ENCODE measurements around the gene CLEC2D.
"Not testable (repeated sequence)": the region's sequence is repeated elsewhere in the genome, so short reads cannot be mapped to it uniquely, and the experiment has no call there.

The CLEC2D gene

DNA sequence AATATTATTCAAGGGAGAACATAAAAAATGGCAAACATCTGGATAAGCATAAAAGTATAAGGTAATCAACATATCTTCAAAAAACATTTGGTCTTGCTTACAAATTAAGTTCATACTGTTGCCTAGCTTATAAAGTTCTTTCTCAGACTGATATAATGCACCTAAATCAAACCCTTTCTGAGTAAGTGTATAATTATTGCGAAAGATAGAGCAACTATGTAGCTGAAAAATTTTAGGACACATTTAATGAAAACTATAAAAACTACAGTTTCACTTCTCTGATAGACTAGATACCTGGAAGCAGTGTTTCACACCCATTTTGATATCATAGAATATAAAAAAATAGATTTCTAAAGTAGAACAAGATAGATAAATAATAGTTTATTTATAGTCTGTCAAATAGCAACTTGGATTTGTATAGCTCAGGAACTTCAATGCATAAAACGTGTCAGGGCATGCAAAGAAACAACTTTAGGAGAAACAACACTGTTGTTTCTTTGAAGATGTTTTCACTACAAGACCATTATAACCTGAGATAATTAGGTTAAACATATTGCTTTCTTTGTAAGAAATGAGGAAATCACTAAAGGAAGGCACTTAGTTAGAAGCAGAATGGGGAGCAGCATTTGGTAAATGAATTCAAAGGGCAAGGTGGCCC is 55.8 kb downstream of the CLEC2D start:
- in situ Hi-C loops (cut with MboI; ENCODE audit: low sequenced_read_pairs), result no loop called here

DNA sequence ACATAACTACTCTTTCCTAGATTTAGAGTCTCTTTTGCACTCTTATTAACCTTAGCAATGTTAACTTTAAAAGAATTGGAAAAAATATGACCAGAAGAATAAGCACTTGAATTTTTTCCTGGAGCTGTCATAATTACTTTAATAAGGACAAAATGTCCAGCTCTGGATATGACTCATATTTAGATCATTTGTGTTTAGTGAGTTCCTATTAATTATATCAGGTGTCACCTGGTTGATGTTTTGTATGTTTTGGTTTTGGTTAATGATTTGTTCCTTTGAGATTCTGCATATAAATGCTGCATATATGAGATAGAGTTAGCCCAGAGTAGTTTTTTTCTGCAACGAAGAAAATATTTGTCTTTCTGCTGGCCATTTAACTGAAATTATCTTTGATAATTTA is 58.3 kb downstream of the CLEC2D start:
- in situ Hi-C loops (cut with MboI; ENCODE audit: low sequenced_read_pairs), result no loop called here

DNA sequence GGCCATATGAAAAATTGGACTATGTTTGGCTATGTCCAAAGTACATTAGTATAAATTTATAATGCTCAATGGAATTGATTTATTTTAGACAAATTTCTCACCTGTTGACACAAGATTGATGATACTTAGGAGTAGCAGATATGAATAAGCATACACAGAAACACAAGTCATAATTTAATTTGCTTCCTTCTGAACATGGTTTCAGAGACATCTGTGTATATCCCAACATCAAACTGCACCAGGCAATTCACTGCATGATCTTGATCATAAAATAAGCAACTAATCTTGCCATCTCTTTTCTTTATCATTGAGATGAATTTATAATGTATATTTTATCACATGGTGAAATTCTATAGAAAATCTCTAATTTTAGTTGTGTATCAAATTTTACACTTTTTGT is 59.6 kb downstream of the CLEC2D start:
- in situ Hi-C loops (cut with MboI; ENCODE audit: low sequenced_read_pairs), result no loop called here

DNA sequence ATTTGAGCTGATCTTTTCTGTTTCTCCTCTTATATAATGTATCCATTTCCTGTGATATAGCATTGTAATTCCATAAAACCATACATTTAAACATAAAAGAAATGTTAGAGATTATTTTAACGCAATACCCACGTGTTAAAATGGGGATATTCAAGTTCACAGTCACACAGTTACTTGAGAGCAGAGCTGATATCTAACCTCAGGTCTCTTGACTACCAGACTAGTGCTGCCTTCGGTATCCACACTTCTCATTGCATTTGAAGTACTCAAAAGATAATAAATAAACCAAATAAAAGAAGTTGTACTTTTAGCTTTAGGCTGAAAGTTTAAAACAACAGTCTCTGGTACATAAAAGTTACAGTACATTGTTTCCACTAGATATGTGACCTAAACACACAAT is 60.5 kb downstream of the CLEC2D start:
- in situ Hi-C loops (cut with MboI; ENCODE audit: low sequenced_read_pairs), result no loop called here

DNA sequence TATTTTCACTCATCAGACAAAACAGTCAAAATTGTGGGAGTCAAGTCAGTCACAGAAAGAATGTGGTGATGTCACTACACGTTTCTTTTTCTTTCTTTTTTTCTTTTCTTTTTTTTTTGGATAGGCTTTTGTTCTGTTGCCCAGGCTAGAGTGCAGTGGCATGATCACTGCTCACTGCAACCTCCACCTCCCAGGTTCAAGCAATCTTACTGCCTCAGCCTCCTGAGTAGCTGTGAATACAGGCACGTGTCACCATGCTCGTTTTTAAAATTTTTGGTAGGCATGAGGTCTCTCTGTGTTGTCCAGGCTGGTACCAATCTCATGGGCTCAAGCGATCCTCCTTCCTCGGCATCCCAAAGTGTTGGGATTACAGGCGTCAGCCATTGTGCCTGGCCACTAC is 61.1 kb downstream of the CLEC2D start:
- in situ Hi-C loops (cut with MboI; ENCODE audit: low sequenced_read_pairs), result no loop called here

DNA sequence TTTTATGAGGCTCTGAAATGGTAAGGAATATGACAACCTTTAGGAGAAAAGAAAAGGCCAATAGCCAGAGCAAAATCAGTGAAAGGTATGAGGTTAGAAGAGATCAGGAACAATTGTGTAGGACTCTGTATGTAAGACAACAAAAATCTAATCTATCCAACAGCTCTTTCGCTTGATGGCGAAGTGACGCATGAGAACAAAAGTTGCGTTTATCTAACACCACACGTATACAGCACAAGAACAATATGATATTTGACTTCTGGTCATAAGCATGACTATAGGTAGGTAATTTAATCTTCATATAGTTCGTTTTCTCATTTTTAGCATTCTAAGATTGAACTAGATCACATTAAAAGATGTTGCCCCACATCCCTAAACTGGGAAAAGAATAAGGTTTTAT is 61.9 kb downstream of the CLEC2D start:
- in situ Hi-C loops (cut with MboI; ENCODE audit: low sequenced_read_pairs), result no loop called here

DNA sequence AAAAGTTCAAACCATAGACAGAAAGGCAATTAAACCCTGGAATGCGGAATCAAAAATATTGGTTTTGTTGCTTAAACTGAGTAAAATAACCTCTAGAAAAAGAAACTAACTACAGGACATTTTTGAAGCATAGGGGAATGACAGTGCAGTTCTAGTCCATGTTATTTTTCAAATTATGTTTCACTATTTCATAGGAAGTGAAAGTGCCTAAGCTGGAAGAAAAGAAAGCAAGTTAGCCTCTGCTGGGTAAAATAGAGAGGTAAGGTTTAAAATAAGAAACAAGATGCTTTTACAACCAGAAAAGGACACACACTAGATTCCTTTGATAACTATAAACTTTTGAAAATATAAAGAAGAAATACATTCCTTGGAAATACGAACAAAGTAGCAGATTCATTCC is 62.3 kb downstream of the CLEC2D start:
- in situ Hi-C loops (cut with MboI; ENCODE audit: low sequenced_read_pairs), result no loop called here

DNA sequence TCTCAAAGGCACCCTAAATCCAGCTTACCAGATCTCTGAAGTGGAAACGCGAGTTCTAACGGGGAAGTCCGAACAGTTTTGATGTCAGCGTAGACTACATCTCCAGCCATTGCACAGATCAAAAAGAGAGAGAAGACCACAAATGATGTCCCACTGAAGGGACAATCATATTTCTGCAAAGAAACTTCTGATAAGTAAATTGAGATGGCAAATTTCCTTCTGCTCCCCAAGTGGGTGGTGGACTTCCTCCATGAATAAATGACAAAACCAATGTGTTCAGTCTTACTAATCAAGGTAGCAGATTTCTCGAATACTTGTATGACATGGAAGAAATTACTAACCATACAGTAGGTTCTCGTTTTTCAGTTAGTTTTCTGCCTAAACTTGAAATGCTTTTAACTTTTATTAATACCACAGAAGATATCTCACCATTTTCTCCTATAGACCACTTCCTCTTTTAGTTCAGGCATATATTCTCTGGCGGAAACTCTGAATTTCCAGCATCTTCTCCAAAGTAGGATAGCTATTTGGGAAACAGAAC is 63.5 kb downstream of the CLEC2D start, which contains the start of gene CLECL1:
TSS of gene CLECL1 (minus strand) at position 177 of the 541 bp plus-strand sequence.
- in situ Hi-C loops (cut with MboI; ENCODE audit: low sequenced_read_pairs), result no loop called here

DNA sequence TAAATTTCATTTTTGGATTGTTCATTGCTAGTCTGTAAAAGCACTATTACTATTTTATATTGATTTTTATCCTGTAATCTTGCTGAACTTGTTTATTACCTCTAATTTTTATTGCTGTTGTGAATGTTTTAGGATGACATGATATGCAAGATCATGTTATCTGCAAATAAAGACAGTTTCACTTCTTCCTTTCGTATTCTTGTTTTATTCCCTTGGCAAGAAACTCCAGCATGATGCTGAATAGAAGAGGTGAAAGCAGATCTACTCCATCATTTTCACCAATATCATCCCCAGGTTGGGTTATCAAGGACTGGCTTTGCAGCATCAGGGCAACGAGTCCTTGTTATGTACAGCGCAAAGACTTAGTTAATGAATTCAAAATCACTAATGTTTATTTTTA is 66.1 kb downstream of the CLEC2D start:
- in situ Hi-C loops (cut with MboI; ENCODE audit: low sequenced_read_pairs), result no loop called here

DNA sequence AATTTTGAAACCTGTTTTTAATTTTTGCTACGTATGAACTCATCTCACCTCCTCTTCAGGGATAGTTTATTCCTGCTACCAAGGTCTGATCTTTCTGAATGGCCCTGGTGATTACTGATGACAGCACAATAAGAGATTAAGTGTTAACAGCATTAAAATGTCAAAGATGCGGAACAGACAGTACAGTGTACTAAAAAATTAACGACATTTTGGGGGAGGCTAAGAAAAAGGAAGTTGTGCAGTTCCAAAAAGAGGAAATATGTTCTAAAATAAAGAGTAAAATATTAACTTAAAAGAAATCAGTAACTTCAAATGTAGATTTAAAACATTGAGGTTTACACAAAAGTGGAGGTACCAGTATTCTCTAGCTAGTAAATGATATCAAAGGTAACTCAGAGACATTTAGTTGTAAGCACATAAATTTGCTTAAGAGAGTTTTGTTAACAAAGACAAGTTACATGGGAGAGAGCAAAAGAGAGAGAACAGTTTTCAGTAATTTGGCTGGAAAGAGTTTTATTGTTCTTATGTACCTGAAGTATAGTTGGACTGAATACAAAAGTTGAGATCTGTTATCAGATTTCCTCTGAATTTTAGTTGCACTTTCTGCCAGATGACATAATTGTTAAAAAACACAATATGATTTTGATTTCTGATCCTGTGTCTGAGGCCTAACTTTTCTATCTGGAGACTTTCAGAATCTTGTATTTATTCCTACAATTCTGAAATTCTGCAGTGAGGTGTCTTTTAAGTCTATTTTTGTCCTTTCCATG is 67.6 kb downstream of the CLEC2D start:
- in situ Hi-C loops (cut with MboI; ENCODE audit: low sequenced_read_pairs), result no loop called here

DNA sequence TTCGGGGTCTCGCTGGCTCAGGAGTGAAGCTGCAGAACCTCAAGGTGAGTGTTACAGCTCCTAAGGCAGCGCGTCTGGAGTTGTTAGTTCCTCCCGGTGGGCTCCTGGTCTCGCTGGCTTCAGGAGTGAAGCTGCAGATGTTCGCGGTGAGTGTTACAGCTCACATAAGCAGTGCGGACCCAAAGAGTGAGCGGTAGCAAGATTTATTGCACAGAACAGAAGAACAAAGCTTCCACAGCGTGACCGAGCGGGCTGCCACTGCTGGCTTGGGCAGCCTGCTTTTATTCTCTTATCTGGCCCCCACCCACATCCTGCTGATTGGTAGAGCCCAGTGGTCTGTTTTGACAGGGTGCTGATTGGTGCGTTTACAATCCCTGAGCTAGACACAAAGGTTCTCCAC is 69.4 kb downstream of the CLEC2D start:
- in situ Hi-C loops (cut with MboI; ENCODE audit: low sequenced_read_pairs), result not testable (repeated sequence)

DNA sequence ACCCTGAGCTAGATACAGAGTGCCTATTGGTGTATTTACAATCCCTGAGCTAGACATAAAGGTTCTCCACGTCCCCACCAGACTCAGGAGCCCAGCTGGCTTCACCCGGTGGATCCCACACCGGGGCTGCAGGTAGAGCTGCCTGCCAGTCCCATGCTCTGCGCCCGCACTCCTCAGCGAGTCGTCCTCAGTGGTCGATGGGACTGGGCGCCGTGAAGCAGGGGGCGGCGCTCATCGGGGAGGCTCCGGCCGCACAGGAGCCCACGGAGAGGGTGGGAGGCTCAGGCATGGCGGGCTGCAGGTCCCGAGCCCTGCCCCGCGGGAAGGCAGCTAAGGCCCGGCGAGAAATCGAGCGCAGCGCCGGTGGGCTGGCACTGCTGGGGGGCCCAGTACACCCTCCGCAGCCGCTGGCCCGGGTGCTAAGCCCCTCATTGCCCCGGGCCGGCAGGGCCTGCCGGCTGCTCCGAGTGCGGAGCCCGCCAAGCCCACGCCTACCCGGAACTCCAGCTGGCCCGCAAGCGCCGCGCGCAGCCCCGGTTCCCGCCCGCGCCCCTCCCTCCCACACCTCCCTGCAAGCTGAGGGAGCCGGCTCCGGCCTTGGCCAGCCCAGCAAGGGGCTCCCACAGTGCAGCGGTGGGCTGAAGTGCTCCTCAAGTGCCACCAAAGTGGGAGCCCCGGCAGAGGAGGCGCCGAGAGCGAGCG is 70.0 kb downstream of the CLEC2D start:
- in situ Hi-C loops (cut with MboI; ENCODE audit: low sequenced_read_pairs), result not testable (repeated sequence)

DNA sequence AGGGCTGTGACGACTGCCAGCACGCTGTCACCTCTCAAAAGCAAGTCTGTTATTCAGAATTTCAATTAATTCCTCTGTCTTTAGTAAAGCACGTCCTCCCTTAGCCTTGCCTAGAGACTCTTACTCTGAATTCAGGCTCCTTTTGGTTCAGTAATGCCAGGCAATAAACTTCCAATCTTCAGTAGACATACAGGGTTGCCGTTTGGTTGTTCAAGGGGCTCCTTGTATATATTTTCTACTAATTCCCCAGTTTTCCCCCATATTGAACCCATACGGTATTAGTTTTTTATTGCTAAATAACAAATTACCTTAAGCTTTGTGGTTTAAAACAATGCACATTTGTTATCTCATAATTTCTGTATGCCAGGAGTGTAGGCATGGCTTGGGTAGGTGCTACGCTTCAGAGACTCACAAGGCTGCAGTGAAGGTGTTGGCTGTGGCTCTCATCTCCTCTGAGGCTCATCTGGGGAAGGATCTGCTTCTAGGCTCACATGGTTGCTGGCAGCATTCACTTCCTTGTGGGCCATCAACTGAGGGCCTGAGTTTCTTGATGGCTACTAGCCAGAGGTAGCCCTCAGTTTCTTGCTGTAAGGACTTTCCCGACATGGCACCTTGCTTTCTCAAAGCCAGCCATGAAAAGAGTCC is 70.7 kb downstream of the CLEC2D start:
- in situ Hi-C loops (cut with MboI; ENCODE audit: low sequenced_read_pairs), result no loop called here

DNA sequence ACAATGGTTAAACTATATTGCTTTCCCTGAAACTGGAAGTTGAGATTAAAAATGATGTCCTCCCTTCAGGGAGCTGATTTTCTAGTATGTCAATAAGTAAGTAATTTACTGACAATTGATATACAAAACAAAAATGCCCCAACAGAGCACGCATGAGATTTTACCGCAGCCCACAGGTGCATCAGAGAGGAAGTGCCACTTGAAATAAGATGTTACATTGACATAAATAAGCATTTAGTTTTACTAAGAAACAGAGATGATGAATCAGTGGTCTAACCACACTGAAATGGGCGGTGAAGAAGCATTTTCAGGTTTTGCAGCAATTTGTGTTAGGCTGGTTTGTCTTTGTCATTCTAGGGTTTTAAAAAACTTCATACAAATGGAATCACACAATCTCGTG is 72.2 kb downstream of the CLEC2D start:
- in situ Hi-C loops (cut with MboI; ENCODE audit: low sequenced_read_pairs), result no loop called here

DNA sequence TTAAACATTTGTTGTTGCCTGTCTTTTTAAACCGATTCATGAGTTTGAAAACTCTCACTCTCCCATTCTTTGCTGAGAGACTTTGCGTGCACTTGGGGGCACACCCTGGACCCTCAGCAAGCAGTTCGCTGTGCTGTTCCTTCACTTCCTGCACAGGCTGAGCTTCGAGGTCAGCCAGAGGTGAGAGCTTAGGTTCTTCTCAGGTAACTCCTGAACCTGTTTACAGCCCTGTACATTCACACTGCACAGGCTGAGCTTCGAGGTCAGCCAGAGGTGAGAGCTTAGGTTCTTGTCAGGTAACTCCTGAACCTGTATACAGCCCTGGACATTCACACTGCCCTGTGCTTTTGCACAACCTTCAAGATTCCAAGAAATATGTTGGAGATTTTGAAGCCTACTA is 73.1 kb downstream of the CLEC2D start:
- in situ Hi-C loops (cut with MboI; ENCODE audit: low sequenced_read_pairs), result no loop called here

DNA sequence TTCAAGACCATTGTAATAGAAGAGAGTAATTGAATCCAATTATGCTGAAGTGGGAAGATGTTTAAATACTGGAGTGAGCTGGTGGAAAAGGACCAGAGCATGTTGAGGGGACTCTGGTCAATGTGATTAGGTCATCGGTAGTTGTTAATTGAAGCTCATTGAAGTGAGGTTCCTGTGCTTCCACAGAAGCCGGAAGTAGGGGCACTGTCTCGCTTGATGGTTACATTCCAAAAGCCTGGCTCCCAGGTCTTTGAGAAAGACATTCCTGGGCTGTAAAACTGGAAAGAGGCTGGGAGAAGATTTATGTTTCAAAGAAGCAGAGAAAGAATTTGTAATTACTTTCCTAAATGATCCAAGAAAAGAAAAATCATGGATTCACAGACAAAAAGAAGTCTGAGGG is 75.7 kb downstream of the CLEC2D start:
- in situ Hi-C loops (cut with MboI; ENCODE audit: low sequenced_read_pairs), result no loop called here

Data from hTERT RPE-1 (cell line).